Glomerular visceral epithelial cell (primary cell): Measurements from ENCODE around the gene CCDC138.

Experiments used
- DNase-seq: peaks from one replicate; pipeline ENCODE4 v3.0.0-alpha.2; 2016; ENCODE audit errors: extremely low spot score

CCDC138 gene

DNA sequence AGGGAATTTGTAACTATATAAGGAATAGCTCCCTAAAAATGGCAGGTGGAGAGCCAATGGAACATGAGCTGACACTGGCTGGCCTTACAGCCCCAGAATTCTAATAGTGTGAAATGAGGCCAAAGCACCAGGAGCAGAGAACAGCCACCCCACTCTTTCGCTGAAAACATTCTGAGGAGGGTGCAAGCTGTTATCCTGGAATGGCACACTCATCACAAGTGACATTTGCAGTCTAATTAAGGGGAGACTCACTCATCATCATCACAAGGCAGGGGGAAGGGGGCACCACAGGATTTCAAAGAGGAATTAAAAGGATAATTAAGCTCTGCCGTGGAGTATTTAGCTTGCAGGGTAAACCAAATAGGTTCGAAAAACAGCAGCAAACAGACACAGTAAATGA is 108.2 kb downstream of the CCDC138 start:
- no peak for DNase-seq

DNA sequence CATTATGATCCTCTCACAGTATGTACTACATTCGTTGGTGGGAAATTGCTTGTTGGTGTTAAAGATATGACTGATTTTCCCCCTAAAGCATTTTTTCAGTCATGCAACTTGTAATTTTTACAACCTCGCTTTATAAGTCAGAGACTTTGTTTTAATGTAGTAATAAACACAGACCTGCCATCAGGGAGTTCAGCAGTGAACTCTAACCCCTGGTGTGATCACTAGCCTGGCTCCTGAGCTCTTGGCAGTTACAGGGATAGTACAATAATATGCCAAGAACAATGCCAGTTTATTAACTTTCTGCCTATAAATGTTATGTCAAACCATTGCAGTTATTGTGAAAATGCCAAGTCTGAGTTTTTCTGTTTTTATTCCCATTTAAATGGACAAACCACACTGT is 108.6 kb downstream of the CCDC138 start:
- DNase-seq = no peak

DNA sequence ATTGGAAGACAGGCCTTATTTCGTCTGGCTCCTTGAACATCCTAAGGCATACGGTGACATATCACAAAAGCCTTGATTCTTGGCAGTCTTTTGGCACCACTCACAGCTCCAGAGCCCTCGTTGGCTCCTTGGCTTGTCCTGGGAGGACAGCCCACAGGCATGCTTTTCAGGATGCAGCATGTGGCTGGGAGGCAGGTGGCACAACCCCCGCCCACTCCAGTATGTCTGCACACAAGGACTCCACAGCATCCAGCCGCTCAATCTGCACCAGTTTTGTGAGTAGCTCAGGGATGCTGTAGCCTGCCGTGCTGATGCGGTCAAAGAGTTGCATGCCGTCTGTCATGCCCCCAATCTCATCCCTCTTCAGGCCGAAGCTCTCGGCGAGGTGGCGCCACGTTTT is 110.2 kb downstream of the CCDC138 start:
- no peak for DNase-seq

DNA sequence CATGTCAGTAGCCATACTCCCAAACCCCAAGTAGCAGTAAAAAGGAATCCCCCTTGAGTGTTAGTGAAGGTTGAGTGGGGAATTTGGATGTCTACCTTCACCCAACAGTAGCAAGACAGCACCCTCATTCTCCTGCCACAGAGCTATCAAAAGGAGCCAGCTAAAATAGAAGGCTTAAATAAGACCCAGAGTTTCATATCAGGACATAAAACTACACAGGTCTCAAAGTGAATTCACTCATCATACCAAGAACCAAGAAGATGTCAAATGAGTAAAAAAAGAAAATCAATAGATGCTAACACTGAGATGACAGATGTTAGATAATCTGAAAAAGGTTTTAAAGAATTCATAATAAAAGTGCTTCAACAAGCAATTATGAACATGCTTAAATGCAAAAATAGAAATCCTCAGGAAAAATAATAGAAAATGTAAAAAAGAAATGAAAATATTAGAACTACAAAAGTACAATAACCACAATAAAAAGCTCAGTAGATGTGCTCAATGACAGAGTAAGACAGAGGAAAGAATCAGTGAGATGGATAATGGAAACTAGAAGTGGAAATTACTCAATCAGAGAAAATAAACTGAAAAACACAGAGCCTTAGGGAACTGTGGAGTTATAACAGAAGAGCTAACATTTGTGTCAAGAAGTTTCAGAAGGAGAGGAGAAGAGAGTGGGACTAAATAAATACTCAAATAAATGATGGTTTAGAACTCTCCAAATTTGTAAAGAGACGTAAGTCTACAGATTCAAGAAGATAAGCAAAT is 111.9 kb downstream of the CCDC138 start:
- DNase-seq = no peak

DNA sequence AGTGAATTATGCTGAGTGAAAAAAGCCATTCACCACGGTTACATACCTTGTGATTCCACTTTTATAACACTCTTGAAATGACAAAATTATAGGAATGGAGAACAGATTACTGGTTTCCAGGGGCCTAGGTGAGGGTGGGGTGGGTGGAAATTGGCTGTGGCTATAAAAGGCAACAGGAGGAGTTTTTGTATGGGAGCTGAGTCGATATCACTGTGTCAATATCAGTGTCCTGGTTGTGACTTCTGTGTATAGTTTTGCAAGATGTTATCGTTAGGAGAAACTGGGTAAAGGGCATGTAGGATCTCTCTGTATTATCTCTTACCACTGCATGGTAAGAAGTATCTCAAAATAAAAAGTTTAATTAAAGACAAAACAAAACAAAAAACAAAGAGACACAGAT is 118.1 kb downstream of the CCDC138 start:
- no peak for DNase-seq

DNA sequence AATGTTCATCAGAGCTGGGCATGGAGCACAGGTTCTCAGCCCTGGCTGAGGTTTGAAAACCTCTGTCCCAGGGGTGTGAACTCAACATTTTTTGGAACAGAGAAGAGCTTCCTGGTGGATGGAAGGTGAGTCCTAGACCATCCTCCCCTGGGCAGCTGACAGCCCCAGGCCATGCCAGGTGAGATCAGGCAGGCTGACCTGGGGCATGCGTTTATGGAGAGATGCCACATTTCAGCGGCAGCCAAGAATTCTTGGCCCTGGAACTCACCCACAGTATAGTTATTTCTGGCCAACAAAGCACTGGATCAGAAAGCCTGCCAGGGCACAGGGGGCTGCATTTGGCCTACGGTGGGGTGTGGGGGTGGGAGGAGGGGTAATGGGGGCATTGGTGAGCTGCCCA is 118.6 kb downstream of the CCDC138 start:
- no peak for DNase-seq

DNA sequence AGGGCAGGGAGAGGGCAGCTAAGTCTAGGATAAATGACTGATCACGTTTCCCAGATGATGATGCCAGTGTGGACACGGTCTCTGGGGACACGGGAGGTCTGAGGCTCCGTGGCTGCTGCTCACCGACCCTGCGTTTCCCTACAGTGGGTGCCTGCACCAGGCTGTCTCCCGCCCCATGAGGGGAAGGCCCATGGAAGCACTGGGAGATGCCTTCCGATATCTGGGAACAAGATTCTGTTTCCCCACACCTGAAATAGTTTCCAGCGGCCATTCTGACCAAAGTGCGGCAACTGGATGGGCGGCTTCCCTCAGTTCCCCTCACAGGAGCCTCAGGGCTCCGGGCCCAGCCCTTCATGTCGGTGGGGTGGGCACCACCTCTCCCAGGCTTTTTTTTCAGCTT is 119.3 kb downstream of the CCDC138 start:
- no peak for DNase-seq

DNA sequence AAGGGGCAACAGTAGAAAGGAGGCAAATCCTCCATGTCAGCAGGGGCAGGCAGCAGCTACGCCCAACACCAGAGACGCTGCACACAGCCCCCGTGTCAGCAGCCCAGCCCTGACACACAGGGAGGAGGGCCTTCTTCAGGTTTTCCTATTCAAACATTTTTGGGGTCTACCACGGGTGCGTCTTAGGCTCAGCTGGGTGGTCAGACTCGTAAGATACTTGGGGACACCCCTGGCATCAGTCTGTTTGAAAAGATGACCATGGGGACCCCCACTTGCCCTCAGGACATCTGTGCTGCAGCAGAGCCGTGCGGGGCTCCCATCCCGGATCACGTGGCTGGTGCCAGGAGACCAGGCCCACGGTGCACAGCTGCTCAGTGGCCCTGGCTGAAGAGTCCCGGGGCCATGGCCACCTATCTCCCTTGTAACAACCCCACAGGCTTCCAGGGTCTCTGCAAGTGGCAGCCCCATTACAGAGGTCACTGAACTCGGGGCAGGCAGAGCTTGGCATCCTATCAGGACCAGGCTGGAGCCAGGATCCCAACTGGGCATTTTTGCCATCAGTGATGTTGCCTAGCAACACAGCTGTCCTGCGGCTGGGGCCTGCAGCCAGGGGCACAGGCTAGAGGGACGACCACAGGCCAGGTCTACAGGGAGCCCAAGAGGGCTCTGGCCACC is 120.0 kb downstream of the CCDC138 start:
- DNase-seq = no peak

DNA sequence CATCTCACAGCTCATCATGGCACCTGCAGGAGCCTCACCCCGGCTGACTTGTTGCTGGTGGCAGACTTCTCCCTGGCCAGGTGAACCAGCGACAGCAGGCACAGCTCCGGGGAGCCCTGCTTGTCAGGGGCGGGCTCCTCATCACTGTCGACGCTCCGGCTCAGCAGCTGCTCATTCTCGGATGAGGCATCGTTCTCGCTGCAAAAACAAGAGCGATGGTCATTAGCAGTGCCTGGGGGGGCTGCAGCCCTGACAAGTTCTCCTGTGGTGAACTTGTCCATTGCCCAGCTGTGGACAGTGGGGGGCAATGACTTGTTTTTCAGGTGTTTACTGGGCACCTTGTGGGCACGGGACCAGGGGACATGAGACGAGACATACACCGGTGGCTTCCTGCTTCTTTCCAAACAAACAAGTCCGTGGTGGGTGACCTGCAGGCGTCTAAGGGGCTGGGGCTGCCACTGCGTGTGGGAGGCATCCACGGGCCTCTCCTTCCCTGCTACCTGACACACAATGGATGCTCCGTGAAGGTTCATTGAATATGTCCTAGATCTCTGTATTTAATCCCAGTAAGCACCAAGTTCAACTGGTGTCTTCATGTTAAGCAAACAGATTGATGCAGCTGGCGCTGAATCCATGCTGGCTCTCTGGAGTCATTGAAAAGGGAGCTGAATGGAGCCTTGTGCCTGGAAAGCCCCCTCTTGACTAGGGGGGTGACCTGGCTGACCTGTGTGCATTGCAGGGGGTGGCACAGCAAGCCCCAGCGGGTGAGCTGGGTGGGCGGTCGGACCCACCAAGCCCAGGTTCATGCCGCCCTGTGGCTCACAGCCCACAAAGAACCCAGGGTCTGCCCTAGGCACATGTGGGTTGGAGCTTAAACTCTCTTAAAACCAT is 121.5 kb downstream of the CCDC138 start:
- DNase-seq = no peak

DNA sequence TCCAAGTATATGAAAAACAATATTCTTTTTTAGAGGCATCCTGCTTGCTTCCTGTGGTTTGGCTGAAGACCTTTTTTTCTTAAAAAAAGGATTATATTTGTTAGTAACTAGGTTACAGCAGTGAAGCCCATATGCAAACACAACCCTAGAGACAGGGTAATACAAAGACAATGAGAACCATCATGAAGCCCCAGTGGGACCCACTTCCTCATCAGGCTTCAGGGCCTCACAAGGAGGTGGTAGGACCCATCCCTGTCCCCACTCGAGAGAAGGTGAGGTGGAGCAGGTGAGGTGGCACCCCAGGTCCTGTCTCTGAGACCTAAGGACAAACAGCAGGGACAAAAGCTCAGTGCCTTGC is 122.1 kb downstream of the CCDC138 start:
- no peak for DNase-seq

DNA sequence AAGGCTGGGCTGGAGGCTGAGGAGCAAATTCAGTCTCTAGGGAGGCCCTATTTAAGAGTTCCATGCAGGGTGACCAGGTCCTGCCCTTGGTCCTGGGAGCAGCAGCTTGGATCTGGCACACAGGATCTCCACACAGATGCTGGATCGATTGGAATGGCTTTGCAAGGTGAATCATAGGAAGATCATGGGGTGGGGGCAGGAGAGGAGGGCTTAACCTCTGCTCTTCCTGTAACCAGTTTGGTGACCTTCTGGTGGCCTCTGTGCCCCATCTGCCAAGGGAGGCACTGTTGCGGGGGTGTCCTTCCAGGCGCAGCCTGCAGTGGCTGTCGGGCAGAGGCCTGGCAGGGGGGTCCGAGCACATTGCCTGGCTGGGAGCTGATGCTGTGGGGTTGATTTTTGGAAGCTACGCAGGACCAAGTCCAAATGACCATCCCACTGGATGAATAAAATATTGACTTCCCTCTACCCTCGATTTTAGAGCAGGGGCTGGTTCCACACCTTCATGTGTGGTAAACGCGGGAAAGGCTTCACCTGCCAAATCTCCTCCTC is 122.8 kb downstream of the CCDC138 start:
- DNase-seq = no peak

DNA sequence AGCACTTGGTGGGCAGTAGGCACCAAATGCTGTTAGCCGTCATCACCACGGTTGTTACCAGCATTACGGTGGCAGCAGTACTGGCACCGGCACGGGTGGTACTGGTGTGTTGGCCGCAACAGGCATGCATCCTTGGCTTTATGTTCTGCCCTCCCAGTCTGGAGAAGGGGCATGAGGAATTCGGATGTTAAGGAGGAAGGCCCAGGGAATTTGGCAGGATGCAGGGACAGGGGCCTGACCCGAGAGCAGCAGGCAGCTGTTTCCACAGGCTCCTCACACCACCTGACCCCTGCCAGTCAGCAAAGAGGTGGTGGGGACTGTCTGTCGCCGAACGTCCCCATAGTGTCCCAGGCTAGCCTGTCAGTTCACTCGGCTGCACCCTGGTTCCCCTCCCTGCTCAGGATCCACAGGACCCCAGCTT is 123.5 kb downstream of the CCDC138 start:
- DNase-seq = no peak

DNA sequence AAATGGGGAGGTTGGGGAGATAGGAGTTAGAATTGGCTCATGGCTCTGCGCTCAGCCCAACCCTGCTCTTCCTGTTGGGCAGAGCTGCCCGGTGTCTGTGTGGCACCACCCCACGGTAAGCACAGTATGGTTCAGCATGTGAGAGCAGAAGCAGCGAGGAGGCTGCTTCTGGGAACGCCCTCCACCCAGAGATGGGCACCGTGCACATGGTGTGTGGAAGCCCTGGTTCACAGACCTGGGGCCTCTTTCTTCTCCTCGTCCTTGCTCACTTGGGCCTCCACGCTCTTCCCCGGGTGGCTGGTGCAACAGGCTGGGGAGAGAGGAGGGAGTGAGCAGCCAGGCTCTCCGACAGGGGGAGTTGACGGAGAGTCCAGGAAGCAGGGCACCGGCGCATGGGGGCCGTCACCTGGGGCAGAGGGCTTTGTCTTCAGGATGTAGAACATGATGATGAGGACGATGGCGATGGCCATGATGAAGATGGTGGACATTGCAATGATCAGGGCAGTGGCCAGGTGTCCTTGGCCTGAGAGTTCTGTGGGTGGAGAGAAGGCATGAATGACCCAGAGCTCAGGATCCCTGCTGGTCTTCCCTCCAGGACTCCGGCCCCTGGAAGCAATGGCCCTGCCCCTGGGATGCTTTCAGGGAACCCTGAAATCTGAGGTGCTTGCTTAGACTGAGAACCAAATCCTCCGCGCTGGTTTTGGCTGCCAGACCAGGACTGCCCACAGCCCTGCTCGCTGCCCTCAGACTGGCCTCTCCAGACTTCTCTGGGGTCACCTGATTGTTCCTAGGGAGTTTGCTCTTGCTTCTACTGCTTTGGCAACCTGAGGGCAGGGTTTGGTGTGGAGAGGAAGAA is 124.2 kb downstream of the CCDC138 start:
- no peak for DNase-seq

DNA sequence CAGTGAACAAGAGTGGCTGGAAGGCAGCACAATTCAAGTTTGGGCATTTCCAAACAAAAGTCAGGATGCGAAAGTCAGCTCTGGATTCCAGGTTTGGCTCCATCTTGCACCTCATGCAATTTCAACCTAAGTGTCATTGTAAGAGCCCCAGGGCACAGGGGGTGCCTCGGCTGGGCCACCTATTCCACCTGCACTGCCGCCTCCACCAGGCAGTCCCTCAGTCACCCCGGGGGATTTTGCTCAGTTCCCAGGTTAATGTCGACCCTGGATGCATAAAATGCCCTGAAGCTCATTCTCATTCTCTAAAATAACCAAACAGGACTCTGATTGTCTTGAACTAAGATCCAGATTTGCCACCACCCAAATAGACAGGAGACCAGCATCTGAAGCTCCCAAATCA is 124.8 kb downstream of the CCDC138 start:
- DNase-seq = no peak

DNA sequence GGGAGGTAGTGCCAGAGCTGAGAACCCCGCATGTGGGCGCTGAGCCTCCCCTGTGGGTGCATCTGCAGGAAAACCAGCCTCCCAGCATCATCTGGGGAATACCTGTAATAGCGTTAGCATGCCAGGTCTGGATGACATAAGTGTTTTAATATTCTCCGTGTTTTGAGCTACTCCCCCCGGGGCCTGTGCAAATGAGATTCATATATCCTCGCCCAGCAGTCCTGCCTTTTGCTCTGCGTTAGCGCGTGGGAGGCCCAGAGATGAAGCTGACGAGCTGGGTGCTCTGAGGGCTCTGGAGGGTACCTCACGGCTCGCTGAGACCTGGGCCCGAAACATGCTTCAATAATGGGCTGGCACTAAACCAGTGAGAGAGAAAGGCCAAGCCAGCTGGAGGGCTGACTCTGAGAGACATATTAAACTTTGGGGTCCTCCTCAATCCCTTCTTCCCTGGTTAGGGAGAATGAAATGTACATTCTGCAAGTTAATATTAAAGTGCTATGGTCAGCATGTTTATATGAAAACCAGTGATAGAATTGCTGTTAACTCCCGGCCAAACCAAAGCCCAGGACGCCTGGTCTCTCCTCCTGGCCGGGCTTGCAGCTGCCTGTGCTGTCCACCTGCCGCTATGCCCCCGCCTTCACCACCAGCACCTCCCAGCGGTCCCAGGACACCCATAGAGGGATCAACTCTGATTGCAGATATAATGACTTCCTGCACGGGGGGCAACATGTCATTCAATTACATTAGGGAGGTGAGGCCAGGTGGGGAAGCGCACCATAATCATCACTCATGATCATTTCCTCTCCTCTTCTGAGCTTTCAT is 125.4 kb downstream of the CCDC138 start:
- no peak for DNase-seq

DNA sequence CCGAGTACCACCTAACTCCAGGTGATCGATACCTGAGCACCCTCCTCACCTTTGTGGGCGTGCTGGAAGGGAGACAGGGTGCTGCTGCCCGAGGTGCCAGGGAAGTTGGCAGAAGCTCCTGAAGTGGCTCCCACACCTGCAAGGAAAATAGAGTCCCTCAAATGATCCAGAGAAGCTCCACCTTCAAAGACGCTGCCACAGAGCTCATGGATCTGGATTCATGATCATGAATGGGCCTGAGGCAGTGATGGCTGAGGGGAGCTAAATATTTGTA is 126.0 kb downstream of the CCDC138 start:
- DNase-seq = no peak

DNA sequence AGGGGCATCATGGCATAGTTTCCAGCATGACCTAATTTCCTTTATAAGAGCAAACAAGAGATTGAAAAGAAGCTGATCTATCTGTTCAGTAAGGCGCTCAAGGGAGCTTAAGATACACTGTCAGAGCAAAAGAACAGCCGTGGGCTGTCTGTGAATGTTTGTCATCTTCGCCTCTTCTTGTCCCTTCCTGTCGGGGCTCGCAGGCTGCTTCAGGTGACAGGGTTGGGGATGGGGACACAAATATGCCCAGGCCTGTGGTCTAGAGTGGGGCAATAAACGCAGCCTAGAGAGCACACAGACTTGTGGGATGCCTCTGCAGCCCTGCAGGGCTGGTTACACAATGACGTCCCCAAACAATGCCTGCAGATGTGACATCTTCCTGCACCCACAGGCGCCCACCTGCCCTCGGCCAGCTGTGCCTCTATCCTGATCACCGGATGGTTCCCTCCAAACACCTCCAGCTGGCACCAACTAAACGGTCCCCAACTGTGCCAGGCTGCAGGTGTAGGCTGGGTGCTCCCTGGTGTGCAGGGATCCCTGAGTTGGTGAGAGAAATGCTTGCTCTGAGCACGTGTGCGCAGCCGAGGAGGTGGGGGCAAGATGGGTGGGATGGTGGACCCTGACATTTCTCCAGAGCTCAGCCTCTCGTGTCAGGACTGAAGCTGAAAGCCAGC is 129.7 kb downstream of the CCDC138 start:
- no peak for DNase-seq

DNA sequence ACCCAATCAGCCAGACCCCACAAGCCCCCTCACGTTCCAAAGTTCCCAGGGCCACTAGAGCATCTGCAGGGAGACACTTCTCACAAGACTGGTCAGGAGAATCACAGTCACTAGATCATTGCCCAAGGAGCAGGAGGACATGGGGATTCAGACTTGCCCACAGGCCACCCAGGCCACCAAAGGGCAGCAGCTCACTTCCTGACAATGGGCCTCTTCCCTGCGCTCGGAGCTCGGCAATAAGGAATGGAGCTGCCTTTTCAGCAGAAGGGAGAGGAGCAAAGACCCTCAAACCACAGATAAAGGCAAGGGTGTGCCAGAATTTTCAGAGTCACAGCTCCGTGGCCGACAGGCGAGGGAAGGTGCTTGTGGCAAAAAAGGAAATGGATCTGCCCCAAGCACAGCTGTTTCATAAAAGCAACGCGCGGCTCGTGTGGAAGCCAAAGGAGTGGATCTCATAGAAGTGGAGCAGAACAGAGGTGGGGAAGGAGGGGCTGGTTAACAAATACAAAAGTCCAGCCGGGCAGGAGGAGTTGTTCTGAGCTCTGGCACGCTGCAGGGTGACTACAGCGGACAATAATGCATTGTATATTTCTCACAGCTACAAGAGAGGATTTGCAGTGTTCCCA is 130.3 kb downstream of the CCDC138 start:
- DNase-seq = no peak

DNA sequence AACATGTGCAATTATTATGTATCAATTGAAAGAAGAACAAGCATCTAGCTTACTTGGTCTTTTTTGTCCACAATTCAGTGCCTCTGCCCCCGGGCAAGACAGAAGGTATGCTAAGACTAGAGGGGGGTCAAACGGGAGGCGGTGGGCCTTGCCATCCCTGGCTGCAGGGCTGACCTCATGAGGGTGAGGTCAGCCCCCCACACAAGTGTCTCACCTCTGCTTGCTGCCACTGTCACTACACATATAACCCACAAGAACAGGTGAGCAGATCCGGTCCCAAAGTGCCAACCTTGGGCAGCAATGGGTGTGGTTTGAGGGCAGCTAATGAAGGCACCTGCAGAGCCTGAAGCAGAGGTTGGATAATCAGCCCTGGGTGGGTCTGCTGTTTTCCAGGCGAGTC is 131.0 kb downstream of the CCDC138 start:
- DNase-seq = no peak
